PC-3 (cell line): ENCODE measurements around the gene FOXN4.

Experiments used
- CTCF ChIP-seq: fragments of 300-600 bp; sonication (generic); conservative IDR thresholded peaks from 2 replicates; pipeline ENCODE4 v1.5.1; 2017; ENCODE audit warnings: antibody characterized with exemption, low read depth, mild to moderate bottlenecking, low read length
- EZH2 ChIP-seq: fragments of 300-600 bp; sonication (generic); IDR thresholded peaks from one replicate; pipeline ENCODE4 v1.6.1; 2017; ENCODE audit warnings: antibody characterized with exemption, mild to moderate bottlenecking, low read length; ENCODE audit not compliant: unreplicated experiment
- EZH2phosphoT487 ChIP-seq: fragments of 300-600 bp; sonication (generic); IDR thresholded peaks from 2 replicates; pipeline ENCODE4 v1.6.1; 2018; ENCODE audit warnings: mild to moderate bottlenecking, antibody characterized with exemption, low read length, borderline replicate concordance

- no peak for TF ChIP-seq EZH2phosphoT487
- TF ChIP-seq CTCF: no peak
- TF ChIP-seq EZH2: no peak
Observed at GRCh38 chr12:109309381-109310246, 530 bp upstream of the FOXN4 start.
